ENCODE results near the gene CCHCR1.
A peak's percentile ranks its signal among the peaks of the same experiment; 100 is the strongest.

Gene CCHCR1, protein sequence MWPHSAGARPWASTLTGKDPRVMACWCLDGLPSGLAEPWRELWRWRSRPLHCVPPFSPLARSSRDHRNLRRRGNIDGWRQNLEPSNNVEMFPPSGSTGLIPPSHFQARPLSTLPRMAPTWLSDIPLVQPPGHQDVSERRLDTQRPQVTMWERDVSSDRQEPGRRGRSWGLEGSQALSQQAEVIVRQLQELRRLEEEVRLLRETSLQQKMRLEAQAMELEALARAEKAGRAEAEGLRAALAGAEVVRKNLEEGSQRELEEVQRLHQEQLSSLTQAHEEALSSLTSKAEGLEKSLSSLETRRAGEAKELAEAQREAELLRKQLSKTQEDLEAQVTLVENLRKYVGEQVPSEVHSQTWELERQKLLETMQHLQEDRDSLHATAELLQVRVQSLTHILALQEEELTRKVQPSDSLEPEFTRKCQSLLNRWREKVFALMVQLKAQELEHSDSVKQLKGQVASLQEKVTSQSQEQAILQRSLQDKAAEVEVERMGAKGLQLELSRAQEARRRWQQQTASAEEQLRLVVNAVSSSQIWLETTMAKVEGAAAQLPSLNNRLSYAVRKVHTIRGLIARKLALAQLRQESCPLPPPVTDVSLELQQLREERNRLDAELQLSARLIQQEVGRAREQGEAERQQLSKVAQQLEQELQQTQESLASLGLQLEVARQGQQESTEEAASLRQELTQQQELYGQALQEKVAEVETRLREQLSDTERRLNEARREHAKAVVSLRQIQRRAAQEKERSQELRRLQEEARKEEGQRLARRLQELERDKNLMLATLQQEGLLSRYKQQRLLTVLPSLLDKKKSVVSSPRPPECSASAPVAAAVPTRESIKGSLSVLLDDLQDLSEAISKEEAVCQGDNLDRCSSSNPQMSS

DNA sequence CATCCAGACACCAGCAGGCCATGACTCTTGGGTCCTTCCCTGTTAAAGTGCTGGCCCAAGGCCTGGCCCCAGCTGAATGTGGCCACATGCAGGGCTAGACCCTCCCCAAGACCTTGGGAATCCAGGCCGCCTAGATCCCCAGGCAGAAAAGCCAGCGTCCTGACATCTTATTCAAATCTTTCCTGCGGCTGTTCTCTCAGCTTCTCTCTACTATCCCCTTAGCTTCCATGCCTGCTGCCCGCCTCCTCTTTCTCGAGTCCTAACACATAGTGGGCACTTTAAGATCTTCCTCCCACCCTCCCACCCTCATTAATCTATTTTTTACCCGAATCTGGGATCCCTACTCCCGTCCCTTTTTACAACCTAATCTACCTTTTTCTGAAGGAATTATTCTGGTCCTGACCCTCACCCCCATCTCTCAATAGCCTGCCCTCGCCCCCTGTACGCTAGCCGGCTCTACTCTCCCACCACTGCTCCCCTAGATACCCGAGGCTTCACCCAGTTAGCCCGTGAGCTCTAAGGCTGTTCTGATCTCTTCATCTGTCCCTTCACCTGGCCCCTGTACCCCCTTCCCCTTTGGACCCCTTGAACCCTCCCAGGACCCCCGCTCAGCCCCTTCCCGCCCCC lies at the start of gene CCHCR1:
Gene CCHCR1, minus strand, starts transcription at position 290 of the 627 bp plus-strand sequence. Its CDS starts 202 bp downstream, at position 88.
- Histone ChIP-seq H3K4me1 (ENCODE audit: insufficient read depth, poor library complexity, severe bottlenecking) (peaks cover 3% of the 10 kb centered on the region), H3K4me3 (ENCODE audit: severe bottlenecking) (peak within 1 kb of the TSS; percentile 52), H3K36me3 (ENCODE audit: low read depth) (peaks cover 60% of the 10 kb centered on the region), H3K9me3 (ENCODE audit: severe bottlenecking) (no peaks in the 10 kb centered on the region), H3K27me3 (ENCODE audit: insufficient read depth, poor library complexity, severe bottlenecking) (no peaks in the 10 kb centered on the region), H3K27ac (ENCODE audit: poor library complexity, severe bottlenecking) (peak within 1 kb of the TSS; percentile 62)
- DNase-seq (ENCODE audit: low spot score) (no peak), ATAC-seq (ENCODE audit: low read depth) (peak; percentile 26)
- TF ChIP-seq CTCF (IDR thresholded peaks at IDR 0.05; ENCODE audit: poor library complexity, severe bottlenecking) = no peak

- Histone ChIP-seq H3K36me3 (ENCODE audit: low read depth) (no peaks in the 10 kb centered on the region), H3K27me3 (ENCODE audit: insufficient read depth, poor library complexity, severe bottlenecking) (no peaks in the 10 kb centered on the region), H3K4me3 (ENCODE audit: severe bottlenecking) (no peak overlapping the region), H3K27ac (ENCODE audit: poor library complexity, severe bottlenecking) (no peak overlapping the region), H3K4me1 (ENCODE audit: insufficient read depth, poor library complexity, severe bottlenecking) (peaks cover 16% of the 10 kb centered on the region), H3K9me3 (ENCODE audit: severe bottlenecking) (no peaks in the 10 kb centered on the region)
- DNase-seq (ENCODE audit: low spot score) (no peak), ATAC-seq (ENCODE audit: low read depth) (no peak)
- no peak for TF ChIP-seq CTCF (IDR thresholded peaks at IDR 0.05; ENCODE audit: poor library complexity, severe bottlenecking)
These were observed 48.0 kb upstream of the CCHCR1 start for GRCh38 chr6:31205638-31206037.

DNA sequence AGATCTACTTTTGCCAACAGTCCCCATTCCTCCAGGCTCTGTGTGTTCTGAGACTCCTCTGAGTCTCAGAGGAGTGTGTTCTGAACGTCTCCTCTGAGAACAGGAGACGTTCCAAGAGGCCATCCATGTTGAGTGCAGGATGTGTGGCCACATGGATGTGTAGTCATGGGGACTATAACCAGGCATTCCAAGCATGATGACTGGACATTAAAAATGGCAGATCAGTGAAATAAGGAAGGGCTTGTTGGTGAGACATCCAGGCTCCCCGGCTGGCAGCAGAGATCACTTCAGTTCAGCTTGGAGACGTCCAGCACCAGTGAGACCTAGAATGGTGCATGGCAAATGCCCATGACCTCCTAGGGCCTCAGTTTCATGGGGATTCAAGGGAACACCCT lies 47.1 kb upstream of the CCHCR1 start:
- peaks cover 16% of the 10 kb centered on the region for H3K4me1 ChIP-seq (ENCODE audit: insufficient read depth, poor library complexity, severe bottlenecking)
- no peaks in the 10 kb centered on the region for H3K9me3 ChIP-seq (ENCODE audit: severe bottlenecking)
- ATAC-seq (ENCODE audit: low read depth) (no peak), DNase-seq (ENCODE audit: low spot score) (no peak)
- no peaks in the 10 kb centered on the region for H3K36me3 ChIP-seq (ENCODE audit: low read depth)
- peak overlapping the region; percentile 82 for H3K27ac ChIP-seq (ENCODE audit: poor library complexity, severe bottlenecking)
- TF ChIP-seq CTCF (IDR thresholded peaks at IDR 0.05; ENCODE audit: poor library complexity, severe bottlenecking) = no peak
- no peak overlapping the region for H3K4me3 ChIP-seq (ENCODE audit: severe bottlenecking)
- H3K27me3 ChIP-seq (ENCODE audit: insufficient read depth, poor library complexity, severe bottlenecking) = no peaks in the 10 kb centered on the region

DNA sequence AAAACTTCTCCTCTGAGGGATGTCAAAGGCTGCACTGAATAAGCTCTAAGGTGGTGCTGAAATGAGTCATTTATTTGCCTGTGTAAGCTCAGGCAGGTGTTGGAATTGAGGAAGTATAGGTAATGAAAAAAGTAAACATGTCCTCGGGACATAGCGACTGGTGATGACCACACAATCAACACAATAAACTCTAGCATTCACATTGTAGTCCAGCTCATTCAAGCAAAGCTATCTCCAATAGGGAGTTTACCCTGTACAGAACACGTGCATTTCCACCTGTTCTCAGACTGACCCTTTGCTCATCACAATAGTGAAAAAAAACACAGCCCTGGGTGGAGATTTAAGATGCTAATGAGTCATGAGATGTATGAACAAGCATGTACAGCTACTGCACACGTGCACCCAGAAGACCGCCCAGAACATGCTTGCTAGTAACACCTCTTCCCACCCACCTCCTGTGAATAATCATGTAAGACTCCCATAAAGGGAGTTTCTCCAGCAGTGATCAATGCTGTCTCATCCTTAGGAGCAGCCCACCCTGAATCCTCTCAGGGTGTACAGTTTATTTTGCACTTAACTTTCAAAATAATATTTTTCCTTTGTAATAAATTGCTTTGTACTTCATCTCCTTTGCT lies 45.9 kb upstream of the CCHCR1 start:
- peaks cover 16% of the 10 kb centered on the region for H3K4me1 ChIP-seq (ENCODE audit: insufficient read depth, poor library complexity, severe bottlenecking)
- H3K36me3 ChIP-seq (ENCODE audit: low read depth) = no peaks in the 10 kb centered on the region
- peak overlapping the region; percentile 28 for H3K4me3 ChIP-seq (ENCODE audit: severe bottlenecking)
- DNase-seq (ENCODE audit: low spot score) (no peak), ATAC-seq (ENCODE audit: low read depth) (peak; percentile 90)
- H3K27ac ChIP-seq (ENCODE audit: poor library complexity, severe bottlenecking) = peak overlapping the region; percentile 82
- TF ChIP-seq CTCF (IDR thresholded peaks at IDR 0.05; ENCODE audit: poor library complexity, severe bottlenecking) = no peak
- H3K9me3 ChIP-seq (ENCODE audit: severe bottlenecking) = no peaks in the 10 kb centered on the region
- H3K27me3 ChIP-seq (ENCODE audit: insufficient read depth, poor library complexity, severe bottlenecking) = no peaks in the 10 kb centered on the region

All from RWPE2 (cell line).